GOT3 (cell line): ENCODE measurements around the gene TRMT10B.
"Not testable (repeated sequence)": the region's sequence is repeated elsewhere in the genome, so short reads cannot be mapped to it uniquely, and the experiment has no call there.

Source experiments
- DNase-seq: peaks from one replicate; lab custom pipeline; 2025; ENCODE audit warnings: mixed read lengths; lab: John Stamatoyannopoulos, UW

The TRMT10B gene

DNA sequence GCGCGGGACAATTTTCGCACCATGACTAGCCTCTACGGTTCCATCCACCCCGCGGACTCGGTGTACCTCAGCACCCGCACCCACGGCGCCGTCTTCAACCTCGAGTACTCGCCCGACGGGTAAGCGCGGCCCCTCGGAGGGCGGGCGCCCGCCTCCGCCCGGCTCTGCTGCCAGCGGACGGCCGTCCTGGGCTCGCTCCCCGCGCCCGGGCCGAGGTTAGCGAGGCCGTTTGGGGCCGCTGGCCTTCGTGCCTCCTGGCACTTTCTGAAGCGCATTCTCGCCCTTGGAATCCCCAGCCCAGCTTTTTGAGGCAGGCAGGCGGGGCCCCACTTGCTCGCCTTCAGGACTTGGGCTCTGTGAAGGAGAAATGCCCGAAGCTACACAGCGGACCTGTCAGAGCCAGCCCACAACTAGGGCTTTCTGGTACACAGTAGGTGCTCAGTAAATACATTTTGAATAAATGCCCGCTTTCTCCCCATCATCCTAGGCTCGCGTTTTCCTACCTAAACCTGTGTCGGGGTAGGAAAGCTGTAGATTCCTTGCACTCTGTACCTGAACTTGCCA, 47.8 kb downstream of the TRMT10B start:
- no peak for DNase-seq

DNA sequence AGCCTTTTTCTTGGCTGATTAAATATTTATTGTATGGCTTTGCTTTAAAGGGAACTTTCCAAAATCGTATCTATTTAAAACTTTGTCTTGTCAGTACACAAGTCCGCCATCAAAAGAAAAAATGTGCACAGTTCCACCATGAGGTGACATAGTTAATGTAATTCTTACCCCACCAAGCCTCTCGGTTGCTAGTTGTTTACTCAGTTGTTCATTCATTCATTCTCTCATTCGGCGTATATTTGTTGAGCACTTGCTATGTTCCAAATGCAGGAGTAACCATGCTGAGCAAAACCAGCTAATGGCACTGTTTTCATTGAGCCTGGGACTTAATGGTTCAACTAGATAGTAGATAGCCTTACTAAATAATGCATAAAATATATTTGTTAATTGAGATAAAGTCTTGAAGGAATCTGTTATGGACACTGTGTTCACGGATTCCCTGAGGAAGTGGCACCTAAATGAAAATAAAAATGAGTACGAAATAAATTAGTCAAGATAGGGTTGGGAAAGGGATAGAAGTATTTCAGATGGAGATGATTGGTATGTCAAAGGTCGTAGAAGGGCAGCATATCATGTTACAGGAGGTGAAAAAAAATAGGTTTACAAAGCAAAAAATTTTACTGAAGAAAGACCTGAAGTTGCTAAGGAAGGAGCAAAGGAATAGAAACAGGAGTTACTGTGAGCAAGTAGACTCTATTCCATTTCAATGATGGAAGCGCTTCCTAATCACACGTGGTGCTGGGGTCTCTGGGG, 48.5 kb downstream of the TRMT10B start:
- no peak for DNase-seq

GRCh38 chr9:37806271-37806670, 52.7 kb downstream of the TRMT10B start:
- no peak for DNase-seq

GRCh38 chr9:37809676-37810075, 56.1 kb downstream of the TRMT10B start:
- not testable (repeated sequence) for DNase-seq

- DNase-seq: no peak
These were observed 58.4 kb downstream of the TRMT10B start for GRCh38 chr9:37811906-37812476.

GRCh38 chr9:37812773-37813379, 59.3 kb downstream of the TRMT10B start:
- DNase-seq: no peak

DNA sequence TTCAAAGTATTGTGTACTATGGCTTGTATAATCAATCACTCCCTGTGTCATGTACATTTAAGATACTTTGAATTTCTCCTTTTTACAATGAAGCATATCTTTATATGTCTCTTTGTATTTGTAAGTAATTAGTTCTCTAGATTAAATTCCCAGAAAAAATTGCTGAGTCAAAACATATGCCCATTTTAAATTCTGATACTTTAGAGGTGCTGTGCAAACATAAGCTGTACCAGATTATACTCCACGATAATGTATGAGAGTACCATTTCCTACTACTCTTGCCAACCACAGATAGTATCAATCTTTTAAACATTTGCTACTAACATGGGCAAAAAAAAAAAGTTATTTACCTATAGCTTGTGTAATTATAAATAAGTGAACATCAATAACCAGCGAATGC, 65.2 kb downstream of the TRMT10B start:
- no peak for DNase-seq

GRCh38 chr9:37820142-37820541, 66.5 kb downstream of the TRMT10B start:
- no peak for DNase-seq

DNA sequence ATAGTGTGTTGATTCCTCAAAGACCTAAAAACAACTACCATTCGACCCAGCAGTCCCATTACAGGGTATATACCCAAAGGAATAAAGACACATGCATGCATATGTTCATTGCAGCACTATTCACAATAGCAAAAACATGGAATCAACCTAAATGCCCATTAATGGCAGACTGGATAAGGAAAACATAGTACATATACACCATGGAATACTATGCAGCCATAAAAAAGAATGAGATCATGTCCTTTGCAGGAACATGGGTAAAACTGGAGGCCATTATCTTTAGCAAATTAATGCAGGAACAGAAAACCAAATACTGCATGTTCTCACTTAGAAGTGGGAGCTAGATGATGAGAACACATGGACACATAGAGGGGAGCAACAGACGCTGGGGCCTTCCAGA, 71.6 kb downstream of the TRMT10B start:
- DNase-seq: not testable (repeated sequence)

- DNase-seq: no peak
These were observed 74.0 kb downstream of the TRMT10B start for GRCh38 chr9:37827483-37828165.
